COLO668 (cell line): Measurements from ENCODE around the gene ENG.
"Not testable (repeated sequence)": the region's sequence is repeated elsewhere in the genome, so short reads cannot be mapped to it uniquely, and the experiment has no call there.

ENCODE experiments used
- DNase-seq: peaks from one replicate; lab custom pipeline; 2025; ENCODE audit not compliant: unreplicated experiment; lab: John Stamatoyannopoulos, UW

ENG gene

DNA sequence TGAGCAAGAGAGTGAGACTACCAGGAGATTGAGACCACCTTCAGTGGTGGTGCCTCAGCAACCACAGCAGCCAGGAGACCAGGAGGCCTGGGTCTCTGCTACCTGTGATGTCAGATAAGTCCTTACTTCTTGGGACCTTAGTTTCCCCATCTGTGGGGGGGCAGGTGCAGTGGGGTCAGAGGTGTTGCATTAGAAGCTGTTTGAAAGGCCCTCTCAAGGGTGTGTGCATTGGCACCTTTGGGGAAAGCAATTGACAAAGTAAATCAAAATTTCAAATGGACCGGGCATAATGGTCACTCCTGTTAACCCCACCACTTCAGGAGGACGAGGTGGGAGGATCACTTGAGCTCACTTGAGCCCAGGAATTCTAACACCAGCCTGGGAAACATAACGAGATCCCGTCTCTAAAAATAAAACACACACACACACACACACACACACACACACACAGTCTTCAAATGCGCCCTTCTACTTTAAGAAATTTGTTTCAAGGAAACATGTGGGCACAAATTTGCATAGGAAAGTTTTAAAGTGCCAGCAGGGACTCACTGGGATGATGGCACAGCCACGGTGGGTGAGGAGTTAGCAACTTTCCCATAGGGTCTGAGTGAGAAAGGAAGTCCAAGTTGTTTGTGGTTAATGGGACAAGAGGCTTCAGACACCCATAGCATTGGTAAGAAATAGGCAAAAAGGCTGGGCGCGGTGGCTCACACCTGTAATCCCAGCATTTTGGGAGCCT lies 24.4 kb upstream of the ENG start:
- DNase-seq, result no peak

- no peak for DNase-seq
Observed at GRCh38 chr9:127878001-127878651, 23.7 kb upstream of the ENG start.

- peak; percentile 84 for DNase-seq
Observed at GRCh38 chr9:127877566-127877998, 23.1 kb upstream of the ENG start, which contains the start of gene AK1. TSS of gene AK1 (minus strand) at chr9:127877675. CDS start at chr9:127874617, 3,058 bp downstream.

- DNase-seq, result peak; percentile 57
Observed at GRCh38 chr9:127876764-127877562, 22.5 kb upstream of the ENG start.

DNA sequence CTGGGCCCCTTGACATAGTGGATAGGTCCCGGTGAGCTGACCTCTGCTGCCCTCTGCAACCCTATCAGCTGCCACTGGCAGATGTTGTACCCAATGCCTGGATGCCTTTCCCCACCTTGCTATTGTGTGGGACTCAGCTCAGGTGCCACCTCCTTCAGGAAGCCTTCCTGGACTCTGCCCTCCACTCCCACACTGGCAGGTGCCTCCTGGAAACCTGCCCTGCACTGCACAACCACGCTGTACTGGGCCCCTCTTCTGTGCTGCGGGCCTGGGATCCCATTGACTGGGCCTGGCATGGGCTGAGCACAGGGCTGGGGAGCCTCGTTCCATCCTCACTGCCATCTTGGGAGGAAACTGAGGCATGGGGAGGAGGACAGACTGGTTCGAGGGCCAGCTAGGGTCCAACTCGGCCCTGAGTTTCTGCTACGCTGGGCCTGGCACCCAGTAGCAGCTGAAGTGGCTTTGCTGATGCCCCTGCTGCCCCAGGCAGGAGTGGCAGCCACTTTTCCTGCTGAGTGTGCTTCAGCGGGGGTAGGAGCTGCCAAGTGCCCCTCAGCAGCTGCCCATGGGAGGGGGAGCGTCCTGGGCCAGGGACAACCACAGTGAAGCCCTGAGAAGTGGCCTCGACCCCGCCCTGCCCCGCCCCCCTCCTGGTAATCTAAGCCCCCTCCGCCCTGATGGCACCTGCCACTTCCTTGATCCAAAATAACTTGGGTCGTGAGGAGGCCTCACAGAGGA lies 21.7 kb upstream of the ENG start:
- DNase-seq, result no peak

DNA sequence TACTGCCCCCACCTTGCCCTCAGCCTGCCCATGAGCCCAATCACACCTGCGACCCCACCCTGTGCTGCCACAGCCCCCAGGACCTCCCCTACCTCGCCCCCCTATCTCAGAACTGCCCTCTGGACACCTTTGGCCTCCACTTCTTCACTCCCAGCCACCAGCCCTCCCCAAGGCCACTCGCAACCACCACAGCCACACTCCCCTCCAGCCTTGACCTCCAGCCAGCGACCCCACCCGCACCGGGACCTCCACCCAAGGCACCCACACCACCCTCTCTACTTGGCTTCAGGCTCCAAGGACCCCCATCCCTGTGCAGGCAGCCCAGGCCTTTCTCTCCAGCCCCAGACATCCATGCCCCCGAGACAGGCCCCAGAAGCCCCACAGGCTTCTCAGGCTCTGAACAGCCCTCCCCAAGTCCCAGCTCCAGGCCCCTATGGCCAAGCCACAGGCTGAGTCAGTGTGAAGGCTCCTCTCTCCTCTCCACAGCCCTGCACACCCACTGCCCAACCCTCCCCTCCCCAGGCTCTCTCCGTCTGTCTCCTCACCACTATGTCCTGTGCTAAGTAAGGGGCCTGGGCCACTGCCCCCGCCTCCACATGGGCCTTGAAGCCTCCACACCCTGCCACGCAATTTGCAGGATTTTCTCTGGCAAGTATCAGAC lies 21.0 kb upstream of the ENG start:
- no peak for DNase-seq

DNA sequence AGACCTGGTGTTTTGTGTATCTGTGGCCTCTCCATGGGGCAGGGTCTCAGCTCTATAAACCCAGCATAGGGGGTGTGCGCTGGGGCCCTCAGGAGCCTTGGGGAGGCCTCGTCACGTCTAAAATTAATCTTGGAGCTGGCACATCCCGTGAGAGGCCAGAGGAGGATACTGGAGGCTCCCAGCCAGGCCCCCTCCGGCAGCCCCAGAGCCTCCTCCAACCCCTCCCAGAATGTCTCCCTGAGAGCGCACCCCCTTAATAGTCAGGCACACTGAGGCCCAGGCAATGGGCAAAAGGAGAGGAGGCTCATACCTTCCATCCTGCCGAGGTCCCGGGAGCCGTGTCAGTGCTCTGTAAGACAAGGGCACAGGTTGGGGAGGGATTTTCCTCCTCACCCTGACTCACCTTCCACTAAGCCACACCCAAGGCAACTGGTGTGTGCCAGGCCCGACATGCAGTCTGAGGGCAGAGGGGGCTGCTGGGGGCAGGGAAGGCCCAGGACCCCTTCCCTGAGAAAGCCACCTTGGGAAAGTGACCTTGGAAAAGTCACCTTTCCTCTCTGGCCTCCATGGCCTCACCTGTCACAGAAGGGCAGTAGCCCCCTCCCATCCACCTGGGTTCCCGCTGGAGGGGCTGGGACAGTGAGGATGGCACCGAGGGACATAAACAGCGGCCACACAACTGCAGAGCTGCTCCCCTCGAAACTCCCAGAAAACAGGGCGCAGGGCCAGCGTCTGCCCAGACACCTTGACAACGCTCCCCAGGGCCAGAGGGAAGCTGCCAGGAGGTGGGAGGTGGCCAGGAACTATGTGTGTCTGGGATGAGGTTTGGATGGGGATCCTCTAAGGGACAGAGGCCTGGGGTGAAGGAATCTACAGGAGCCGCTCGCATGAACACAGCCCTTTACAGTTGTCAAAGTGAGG lies 20.1 kb upstream of the ENG start:
- DNase-seq, result no peak

DNA sequence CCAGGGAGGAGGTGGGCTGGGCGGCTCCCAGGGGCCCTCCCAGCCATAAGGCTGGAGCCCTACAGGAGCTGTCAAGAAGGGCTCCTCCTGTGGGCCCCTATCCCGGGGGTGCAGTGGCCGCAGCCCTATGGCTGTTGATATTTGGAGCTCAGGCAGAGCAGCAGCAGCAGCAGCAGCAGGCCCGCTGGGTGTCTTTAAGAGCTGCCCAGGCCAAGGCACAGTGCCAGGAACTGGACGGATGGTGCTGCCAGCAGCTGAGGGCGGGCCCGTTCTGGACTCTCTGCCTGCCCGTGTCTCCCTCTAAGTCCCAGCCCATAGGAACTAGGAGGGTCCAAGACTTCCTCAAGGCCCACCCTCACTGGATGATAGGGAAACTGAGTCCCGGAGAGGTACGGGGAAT lies 19.4 kb upstream of the ENG start:
- DNase-seq, result no peak

DNA sequence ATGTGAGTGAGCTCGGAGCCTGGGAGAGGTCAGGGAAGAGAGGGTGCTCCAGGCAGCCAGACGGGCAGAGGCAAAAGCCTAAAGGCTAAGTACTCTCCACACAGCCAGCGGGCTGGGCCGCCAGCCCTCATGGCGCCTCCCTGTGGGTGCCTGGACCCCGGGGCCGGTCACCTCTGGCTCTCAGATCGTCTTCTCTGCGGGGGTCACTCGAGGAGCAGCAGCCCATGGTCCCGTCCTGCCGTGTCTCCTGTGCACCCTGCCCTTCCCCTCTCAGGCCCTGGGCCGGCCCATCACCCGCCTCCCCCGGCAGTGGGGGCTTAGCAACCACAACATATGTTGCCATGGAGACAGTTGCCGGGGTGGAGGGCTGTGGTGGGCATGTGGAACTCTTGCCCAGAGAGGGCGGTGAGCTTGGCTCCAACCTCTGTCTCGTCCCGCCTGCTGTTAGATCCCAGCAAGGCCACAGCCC lies 18.8 kb upstream of the ENG start:
- no peak for DNase-seq

- no peak for DNase-seq
Observed at GRCh38 chr9:127872369-127873222, 18.1 kb upstream of the ENG start.

DNA sequence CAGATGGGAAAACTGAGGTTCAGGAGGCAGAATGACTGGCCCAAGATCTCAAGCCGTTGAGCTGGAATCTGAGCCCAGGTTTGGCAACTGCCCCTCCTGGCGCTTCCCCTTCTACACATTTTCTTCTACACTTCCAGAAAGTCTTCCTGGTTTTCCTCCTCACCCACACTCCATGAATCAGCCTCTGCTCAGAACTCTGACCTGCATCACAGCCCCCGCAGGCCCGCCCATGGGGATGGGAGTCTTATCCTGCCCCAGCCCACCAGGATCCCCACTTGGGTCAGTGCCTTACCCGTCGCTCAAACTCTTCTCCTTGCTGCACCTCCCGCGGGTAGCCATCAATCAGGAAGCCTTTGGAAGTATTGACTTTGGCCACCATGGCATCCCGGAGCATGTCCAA lies 17.1 kb upstream of the ENG start:
- no peak for DNase-seq

- no peak for DNase-seq
Observed at GRCh38 chr9:127870887-127871286, 16.4 kb upstream of the ENG start.

DNA sequence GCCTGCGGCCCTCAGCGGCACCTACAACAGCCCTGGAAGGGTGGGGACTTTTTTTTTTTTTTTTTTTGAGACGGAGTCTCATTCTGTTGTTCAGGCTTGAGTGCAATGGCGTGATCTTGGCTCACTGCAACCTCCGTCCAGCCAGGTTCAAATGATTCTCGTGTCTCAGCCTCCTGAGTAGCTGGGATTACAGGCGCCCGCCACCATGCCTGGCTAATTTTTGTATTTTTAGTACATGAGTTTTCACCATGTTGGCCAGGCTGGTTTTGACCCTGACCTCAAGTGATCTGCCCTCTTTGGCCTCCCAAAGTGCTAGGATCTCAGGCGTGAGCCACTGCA lies 15.7 kb upstream of the ENG start:
- DNase-seq, result not testable (repeated sequence)

- peak; percentile 89 for DNase-seq
Observed at GRCh38 chr9:127869310-127870152, 15.1 kb upstream of the ENG start.

- DNase-seq, result no peak
Observed at GRCh38 chr9:127868278-127868902, 13.9 kb upstream of the ENG start.

GRCh38 chr9:127867356-127868277 lies 13.2 kb upstream of the ENG start:
- DNase-seq, result no peak
